Mononuclear cell (primary cell): ENCODE results near the gene NFATC2. TPM values are rescaled to one million over a fixed set of nuclear protein-coding genes. Genes with fewer than 3 reads are reported as not detected.
A peak's percentile ranks its signal among the peaks of the same experiment; 100 is the strongest.

Source experiments
- H3K27me3 ChIP-seq: 2 replicates; pipeline ENCODE4 v1.6.0; 2011; ENCODE audit warnings: low read length, control low read depth; ENCODE audit not compliant: insufficient read depth
- H3K4me1 ChIP-seq: 2 replicates; pipeline ENCODE4 v1.5.1; 2011; ENCODE audit warnings: mild to moderate bottlenecking, low read length, control low read depth; ENCODE audit not compliant: insufficient read depth
- H3K4me3 ChIP-seq: 2 replicates; pipeline ENCODE4 v1.5.1; 2011; ENCODE audit warnings: mild to moderate bottlenecking, low read length, moderate library complexity
- H3K9me3 ChIP-seq: 2 replicates; pipeline ENCODE4 v1.5.1; 2011; ENCODE audit warnings: low read depth, mild to moderate bottlenecking, control low read depth, low read length
- total RNA-seq: library from RNA; depleted of rRNA; stranded (reverse); fragments of >200 nt; gene quantifications from one replicate; pipeline ENCODE4 v1.2.3, GENCODE V29; 2012

NFATC2 gene
- total RNA-seq: 12.2 TPM

GRCh38 chr20:51542571-51543421 lies at the start of gene NFATC2:
Gene NFATC2, minus strand, starts transcription at chr20:51542719. Its CDS starts 220 bp downstream, at chr20:51542499.
- Histone ChIP-seq H3K4me1 (peaks cover 34% of the 10 kb centered on the region), H3K9me3 (no peaks in the 10 kb centered on the region), H3K4me3 (peak within 1 kb of the TSS; percentile 72), H3K27me3 (peaks cover 5% of the 10 kb centered on the region)

- Histone ChIP-seq H3K9me3 (no peaks in the 10 kb centered on the region), H3K27me3 (no peaks in the 10 kb centered on the region), H3K4me1 (peaks cover 16% of the 10 kb centered on the region), H3K4me3 (no peak overlapping the region)
Observed at GRCh38 chr20:51591871-51592270, 49.4 kb upstream of the NFATC2 start.

GRCh38 chr20:51588762-51589161 lies 46.2 kb upstream of the NFATC2 start:
- no peaks in the 10 kb centered on the region for H3K27me3 ChIP-seq
- H3K9me3 ChIP-seq: no peaks in the 10 kb centered on the region
- no peaks in the 10 kb centered on the region for H3K4me1 ChIP-seq
- no peak overlapping the region for H3K4me3 ChIP-seq

GRCh38 chr20:51587145-51587544 lies 44.6 kb upstream of the NFATC2 start:
- Histone ChIP-seq H3K4me3 (no peak overlapping the region), H3K9me3 (no peaks in the 10 kb centered on the region), H3K27me3 (no peaks in the 10 kb centered on the region), H3K4me1 (no peaks in the 10 kb centered on the region)

GRCh38 chr20:51586005-51586440 lies 43.5 kb upstream of the NFATC2 start:
- no peak overlapping the region for H3K4me3 ChIP-seq
- H3K9me3 ChIP-seq: no peaks in the 10 kb centered on the region

GRCh38 chr20:51585148-51585547 lies 42.6 kb upstream of the NFATC2 start:
- Histone ChIP-seq H3K4me1 (no peaks in the 10 kb centered on the region), H3K27me3 (no peaks in the 10 kb centered on the region), H3K9me3 (no peaks in the 10 kb centered on the region), H3K4me3 (no peak overlapping the region)

More at GRCh38 chr20:51586005-51586440, 43.5 kb upstream of the NFATC2 start:
- H3K27me3 ChIP-seq: no peaks in the 10 kb centered on the region
- H3K4me1 ChIP-seq: no peaks in the 10 kb centered on the region

GRCh38 chr20:51584737-51585136 lies 42.2 kb upstream of the NFATC2 start:
- no peaks in the 10 kb centered on the region for H3K4me1 ChIP-seq
- no peaks in the 10 kb centered on the region for H3K27me3 ChIP-seq
- no peaks in the 10 kb centered on the region for H3K9me3 ChIP-seq
- H3K4me3 ChIP-seq: no peak overlapping the region

- Histone ChIP-seq H3K9me3 (no peaks in the 10 kb centered on the region), H3K4me3 (no peak overlapping the region), H3K4me1 (no peaks in the 10 kb centered on the region), H3K27me3 (no peaks in the 10 kb centered on the region)
Observed at GRCh38 chr20:51584116-51584515, 41.6 kb upstream of the NFATC2 start.

GRCh38 chr20:51583499-51583898 lies 41.0 kb upstream of the NFATC2 start:
- H3K27me3 ChIP-seq: no peaks in the 10 kb centered on the region

GRCh38 chr20:51583073-51583472 lies 40.6 kb upstream of the NFATC2 start:
- Histone ChIP-seq H3K9me3 (no peaks in the 10 kb centered on the region), H3K27me3 (no peaks in the 10 kb centered on the region), H3K4me1 (no peaks in the 10 kb centered on the region), H3K4me3 (no peak overlapping the region)

More at GRCh38 chr20:51583499-51583898, 41.0 kb upstream of the NFATC2 start:
- Histone ChIP-seq H3K4me3 (no peak overlapping the region), H3K4me1 (no peaks in the 10 kb centered on the region), H3K9me3 (no peaks in the 10 kb centered on the region)

- no peaks in the 10 kb centered on the region for H3K27me3 ChIP-seq
- no peaks in the 10 kb centered on the region for H3K4me1 ChIP-seq
- no peaks in the 10 kb centered on the region for H3K9me3 ChIP-seq
- H3K4me3 ChIP-seq: no peak overlapping the region
Observed at GRCh38 chr20:51581571-51581970, 39.1 kb upstream of the NFATC2 start.

GRCh38 chr20:51579137-51579536 lies 36.6 kb upstream of the NFATC2 start:
- Histone ChIP-seq H3K4me1 (no peaks in the 10 kb centered on the region), H3K4me3 (no peak overlapping the region), H3K9me3 (no peaks in the 10 kb centered on the region), H3K27me3 (no peaks in the 10 kb centered on the region)

GRCh38 chr20:51578145-51578459 lies 35.6 kb upstream of the NFATC2 start:
- H3K9me3 ChIP-seq: no peaks in the 10 kb centered on the region
- H3K4me1 ChIP-seq: no peaks in the 10 kb centered on the region
- no peaks in the 10 kb centered on the region for H3K27me3 ChIP-seq
- H3K4me3 ChIP-seq: no peak overlapping the region

GRCh38 chr20:51577432-51578144 lies 35.1 kb upstream of the NFATC2 start:
- H3K9me3 ChIP-seq: no peaks in the 10 kb centered on the region
- no peak overlapping the region for H3K4me3 ChIP-seq
- H3K4me1 ChIP-seq: no peaks in the 10 kb centered on the region
- no peaks in the 10 kb centered on the region for H3K27me3 ChIP-seq

- Histone ChIP-seq H3K9me3 (no peaks in the 10 kb centered on the region), H3K4me3 (no peak overlapping the region), H3K4me1 (no peaks in the 10 kb centered on the region), H3K27me3 (no peaks in the 10 kb centered on the region)
Observed at GRCh38 chr20:51575486-51575885, 33.0 kb upstream of the NFATC2 start.
